ENCODE measurements around the gene STARD7.

Gene STARD7

DNA sequence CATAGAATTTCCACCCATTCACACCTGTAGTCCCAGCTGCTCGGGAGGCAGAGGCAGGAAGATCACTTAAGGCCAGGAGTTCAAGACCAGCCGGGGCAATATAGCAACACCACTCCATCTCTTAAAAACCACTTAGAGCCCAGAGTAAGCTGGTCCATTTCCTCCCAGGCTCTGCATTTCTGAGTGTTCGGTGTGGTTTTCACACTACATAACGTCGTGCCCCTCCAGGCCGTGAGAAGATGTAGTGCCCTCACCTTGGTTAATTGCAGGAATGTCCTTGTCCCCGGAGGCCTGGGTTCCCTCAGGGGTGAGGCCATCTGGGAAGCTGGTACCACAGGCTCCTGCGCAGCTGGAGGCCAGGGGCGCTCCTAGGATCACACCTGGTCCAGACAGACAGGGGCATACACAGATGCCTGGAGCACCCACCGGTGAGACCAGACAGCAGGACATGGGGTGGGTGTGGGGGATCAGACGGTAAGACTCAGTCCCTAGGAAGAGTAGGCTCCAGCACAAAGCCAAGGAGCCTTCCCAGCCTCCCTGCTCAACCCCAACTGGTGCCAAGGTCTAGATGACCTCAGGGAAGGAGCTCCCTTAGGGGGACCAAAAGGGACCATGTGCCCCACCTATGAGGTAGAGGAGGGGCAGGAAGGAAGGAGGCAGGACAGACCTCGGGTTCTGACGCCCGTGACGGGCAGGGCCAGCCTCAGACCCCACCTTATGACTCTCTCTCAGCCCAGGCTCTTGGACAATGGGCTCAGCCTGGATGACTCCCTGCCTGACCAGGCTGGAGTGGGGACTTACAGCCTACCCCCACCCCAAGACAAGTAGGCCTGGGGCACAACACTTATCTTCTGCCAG, 71.1 kb downstream of the STARD7 start:
- Histone ChIP-seq H3K4me3 (ENCODE audit: low read depth, low read length) (no peak overlapping the region), H3K9me3 (ENCODE audit: control insufficient read depth, insufficient read depth, low read depth, low read length) (no peaks in the 10 kb centered on the region), H3K36me3 (ENCODE audit: control insufficient read depth in 2 of 2, insufficient read depth in 1 of 2, low read length in 2 of 2) (no peaks in the 10 kb centered on the region), H3K4me1 (ENCODE audit: control insufficient read depth, insufficient read depth, low read length) (no peaks in the 10 kb centered on the region), H3K27ac (ENCODE audit: extremely low read depth, low read depth, low read length) (no peak overlapping the region)
- CTCF ChIA-PET = interaction anchor here (0.6 to 10.0 kb wide), 12 partner anchors 9 to 371 kb away, joined by 3 to 142 read pairs (median 4); partner anchors contain the start of genes CIAO1 and DUSP2
- TF ChIP-seq ZNF514 (tag by site-specific recombination; IDR thresholded peaks at IDR 0.05) (no peak), ZNF785 (tag by site-specific recombination; IDR thresholded peaks at IDR 0.05) (no peak), ZNF48 (tag by site-specific recombination; IDR thresholded peaks at IDR 0.05) (no peak), PRDM10 (tag by site-specific recombination; IDR thresholded peaks at IDR 0.05) (no peak), GLIS1 (tag by site-specific recombination; IDR thresholded peaks at IDR 0.05) (no peak), ZNF24 (tag by site-specific recombination; IDR thresholded peaks at IDR 0.05) (no peak), ZNF549 (tag by site-specific recombination; IDR thresholded peaks at IDR 0.05) (no peak), ZNF423 (tag by site-specific recombination; IDR thresholded peaks at IDR 0.05) (no peak), SCRT1 (tag by site-specific recombination; IDR thresholded peaks at IDR 0.05; ENCODE audit: borderline replicate concordance) (no peak), ZSCAN16 (tag by site-specific recombination; IDR thresholded peaks at IDR 0.05) (no peak), ZNF529 (tag by site-specific recombination; IDR thresholded peaks at IDR 0.05; ENCODE audit: insufficient replicate concordance) (no peak)
- POLR2A ChIA-PET = interaction anchor here (2.2 kb wide), 1 partner anchor 37 kb away, joined by 8 read pairs; no protein-coding TSS in a partner anchor

DNA sequence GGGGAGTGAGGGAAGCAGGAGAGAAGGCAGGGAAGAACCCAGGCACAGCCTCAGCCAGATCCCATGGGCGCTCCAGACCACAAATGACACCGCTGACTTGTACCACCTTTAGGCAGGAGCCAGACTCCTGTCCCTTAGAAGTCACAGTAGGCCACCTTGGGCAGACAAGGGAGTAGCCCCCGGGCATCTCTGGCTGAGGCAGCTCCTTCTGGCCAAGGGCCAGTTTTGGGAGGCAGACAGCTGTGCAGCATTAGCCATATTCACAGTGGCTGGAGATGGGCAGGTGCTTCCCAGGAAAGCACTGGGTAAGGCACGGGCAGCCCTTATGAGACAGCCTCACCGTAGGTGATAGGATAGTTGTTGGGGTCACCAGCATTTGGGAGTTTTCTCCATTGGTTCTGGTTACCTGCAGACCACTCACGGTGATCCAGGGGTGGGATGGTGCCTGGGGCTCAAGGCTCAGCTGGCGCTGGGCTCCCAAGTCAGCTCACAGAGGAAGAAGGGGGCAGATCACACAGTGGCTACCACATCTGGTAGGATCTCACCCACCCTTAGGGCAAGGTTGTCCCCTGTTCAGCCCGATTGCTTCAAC, 72.4 kb downstream of the STARD7 start:
- H3K27ac ChIP-seq (ENCODE audit: extremely low read depth, low read depth, low read length) = no peak overlapping the region
- H3K4me3 ChIP-seq (ENCODE audit: low read depth, low read length) = no peak overlapping the region
- no peaks in the 10 kb centered on the region for H3K9me3 ChIP-seq (ENCODE audit: control insufficient read depth, insufficient read depth, low read depth, low read length)
- no peaks in the 10 kb centered on the region for H3K36me3 ChIP-seq (ENCODE audit: control insufficient read depth in 2 of 2, insufficient read depth in 1 of 2, low read length in 2 of 2)
- no peaks in the 10 kb centered on the region for H3K4me1 ChIP-seq (ENCODE audit: control insufficient read depth, insufficient read depth, low read length)
- TF ChIP-seq PRDM10 (tag by site-specific recombination; IDR thresholded peaks at IDR 0.05) (peak; percentile 3; the same call in 1 of the 2 replicates), ZNF558 (tag by site-specific recombination; IDR thresholded peaks at IDR 0.05) (no peak)
- CTCF ChIA-PET = interaction anchor here (0.6 to 10.0 kb wide), 6 partner anchors 10 to 138 kb away, joined by 3 to 142 read pairs (median 4); partner anchors contain the start of gene DUSP2
- POLR2A ChIA-PET = no interaction called here

All from HEK293 (cell line).